PFSK-1 (cell line): ENCODE measurements around the gene ECT2.

Experiments used
- FOXP2 ChIP-seq: optimal IDR thresholded peaks from 2 replicates; pipeline ENCODE3; 2011; ENCODE audit warnings: borderline replicate concordance, control low read depth, inconsistent platforms; ENCODE audit not compliant: insufficient read depth; ENCODE audit errors: extremely low read length, extremely low read depth
- POLR2AphosphoS5 ChIP-seq: IDR thresholded peaks from 2 replicates; pipeline ENCODE4 v1.6.1; 2012; ENCODE audit warnings: low read depth, mild to moderate bottlenecking, control low read depth, low read length, moderate library complexity
- SIN3A ChIP-seq: IDR thresholded peaks from 2 replicates; pipeline ENCODE4 v1.6.1; 2012; ENCODE audit warnings: mild to moderate bottlenecking, low read length, moderate library complexity, borderline replicate concordance; ENCODE audit not compliant: insufficient read depth
- TAF1 ChIP-seq: IDR thresholded peaks from 2 replicates; pipeline ENCODE4 v1.6.1; 2012; ENCODE audit warnings: low read length, control low read depth, borderline replicate concordance; ENCODE audit not compliant: insufficient read depth
- TF ChIP-seq, protein P1 (sequence below), 2 experiments: IDR thresholded peaks; 2 replicates each; pipeline versions ENCODE4 v1.6.1 to v1.8.0; 2011 to 2012; ENCODE audit warnings: low read depth in 2 of 2, low read length in 2 of 2, control low read depth in 1 of 2, inconsistent platforms in 1 of 2, mild to moderate bottlenecking in 1 of 2, moderate library complexity in 1 of 2; ENCODE audit not compliant: insufficient read depth in 1 of 2

Gene ECT2

DNA sequence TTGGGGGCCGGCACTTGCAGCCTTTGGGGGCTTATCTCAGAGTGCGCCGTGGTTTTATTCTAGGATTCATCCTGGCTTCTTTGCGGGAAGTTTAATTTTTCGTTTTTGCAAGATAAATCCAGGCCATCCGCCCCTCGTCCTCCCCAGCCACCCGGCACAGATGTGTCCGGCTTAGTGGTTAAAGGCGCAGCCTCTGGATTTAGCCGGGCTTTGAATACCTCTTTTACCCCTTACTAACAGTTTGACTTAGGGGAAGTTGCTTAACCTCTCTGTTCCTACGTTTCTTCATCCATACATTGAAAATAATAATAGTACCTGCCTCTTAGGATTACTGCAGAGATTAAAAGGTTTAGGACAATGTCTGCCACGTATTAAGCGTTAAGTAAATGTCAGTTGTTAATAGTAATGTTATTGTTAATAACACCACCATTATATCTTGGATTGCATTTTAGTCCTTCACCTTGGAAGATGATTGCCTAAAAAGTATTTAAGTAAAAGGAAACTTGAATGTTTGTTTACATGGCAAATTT is 714 bp downstream of the ECT2 start:
- TF ChIP-seq TAF1: no peak
- no peak for TF ChIP-seq SIN3A
- TF ChIP-seq, protein P1, sequence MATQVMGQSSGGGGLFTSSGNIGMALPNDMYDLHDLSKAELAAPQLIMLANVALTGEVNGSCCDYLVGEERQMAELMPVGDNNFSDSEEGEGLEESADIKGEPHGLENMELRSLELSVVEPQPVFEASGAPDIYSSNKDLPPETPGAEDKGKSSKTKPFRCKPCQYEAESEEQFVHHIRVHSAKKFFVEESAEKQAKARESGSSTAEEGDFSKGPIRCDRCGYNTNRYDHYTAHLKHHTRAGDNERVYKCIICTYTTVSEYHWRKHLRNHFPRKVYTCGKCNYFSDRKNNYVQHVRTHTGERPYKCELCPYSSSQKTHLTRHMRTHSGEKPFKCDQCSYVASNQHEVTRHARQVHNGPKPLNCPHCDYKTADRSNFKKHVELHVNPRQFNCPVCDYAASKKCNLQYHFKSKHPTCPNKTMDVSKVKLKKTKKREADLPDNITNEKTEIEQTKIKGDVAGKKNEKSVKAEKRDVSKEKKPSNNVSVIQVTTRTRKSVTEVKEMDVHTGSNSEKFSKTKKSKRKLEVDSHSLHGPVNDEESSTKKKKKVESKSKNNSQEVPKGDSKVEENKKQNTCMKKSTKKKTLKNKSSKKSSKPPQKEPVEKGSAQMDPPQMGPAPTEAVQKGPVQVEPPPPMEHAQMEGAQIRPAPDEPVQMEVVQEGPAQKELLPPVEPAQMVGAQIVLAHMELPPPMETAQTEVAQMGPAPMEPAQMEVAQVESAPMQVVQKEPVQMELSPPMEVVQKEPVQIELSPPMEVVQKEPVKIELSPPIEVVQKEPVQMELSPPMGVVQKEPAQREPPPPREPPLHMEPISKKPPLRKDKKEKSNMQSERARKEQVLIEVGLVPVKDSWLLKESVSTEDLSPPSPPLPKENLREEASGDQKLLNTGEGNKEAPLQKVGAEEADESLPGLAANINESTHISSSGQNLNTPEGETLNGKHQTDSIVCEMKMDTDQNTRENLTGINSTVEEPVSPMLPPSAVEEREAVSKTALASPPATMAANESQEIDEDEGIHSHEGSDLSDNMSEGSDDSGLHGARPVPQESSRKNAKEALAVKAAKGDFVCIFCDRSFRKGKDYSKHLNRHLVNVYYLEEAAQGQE (IDR thresholded peaks at IDR 0.05; ENCODE audit: insufficient read depth in 1 of 2, low read depth in 2 of 2, low read length in 2 of 2): no peak

GRCh38 chr3:172752651-172753050 is 2.1 kb downstream of the ECT2 start:
- TF ChIP-seq TAF1 (no peak), SIN3A (no peak), FOXP2 (no peak)
- TF ChIP-seq, protein P1 (IDR thresholded peaks at IDR 0.05; ENCODE audit: insufficient read depth in 1 of 2, low read depth in 2 of 2, low read length in 2 of 2): no peak

GRCh38 chr3:172753125-172753524 is 2.6 kb downstream of the ECT2 start:
- TF ChIP-seq SIN3A: no peak
- TF ChIP-seq FOXP2: no peak
- TF ChIP-seq TAF1: no peak
- TF ChIP-seq POLR2AphosphoS5: no peak
- TF ChIP-seq, protein P1 (IDR thresholded peaks at IDR 0.05; ENCODE audit: insufficient read depth in 1 of 2, low read depth in 2 of 2, low read length in 2 of 2): no peak

- TF ChIP-seq FOXP2: no peak
- TF ChIP-seq, protein P1 (IDR thresholded peaks at IDR 0.05; ENCODE audit: insufficient read depth in 1 of 2, low read depth in 2 of 2, low read length in 2 of 2): no peak
- TF ChIP-seq POLR2AphosphoS5: no peak
- TF ChIP-seq TAF1: no peak
- TF ChIP-seq SIN3A: no peak
These were observed 15.7 kb downstream of the ECT2 start for GRCh38 chr3:172766241-172766640.
